Gastroesophageal sphincter (tissue), 4 donors: ENCODE measurements around the gene ELF2. TPM values are rescaled to one million over a fixed set of nuclear protein-coding genes. Genes with fewer than 3 reads are reported as not detected.

ENCODE experiments used
- ATAC-seq: fragments of 150-250 bp; one replicate; pipeline ENCODE4 v1.9.1; 2016; ENCODE audit warnings: mild to moderate bottlenecking, moderate library complexity
- H3K27ac ChIP-seq, 4 donors: fragments of 200-600 bp; sonication (generic) in 3 of 4; 1 replicate in 3 of 4; 2 replicates in 1 of 4; pipeline ENCODE4 v1.5.1; 2016 to 2019
- H3K27me3 ChIP-seq: fragments of 200-600 bp; sonication (generic); one replicate; pipeline ENCODE4 v1.5.1; 2019
- H3K36me3 ChIP-seq, 2 donors: fragments of 200-600 bp; sonication (generic); one replicate each; pipeline ENCODE4 v1.5.1; 2019; ENCODE audit warnings: control low read depth in 1 of 2
- H3K4me1 ChIP-seq, 3 donors: fragments of 200-600 bp; sonication (generic); 1 replicate in 2 of 3; 2 replicates in 1 of 3; pipeline ENCODE4 v1.5.1; 2016 to 2019; ENCODE audit warnings: control low read depth in 2 of 3
- H3K4me3 ChIP-seq, 2 donors: fragments of 200-600 bp; sonication (generic); one replicate each; pipeline ENCODE4 v1.5.1; 2019; ENCODE audit warnings: mild to moderate bottlenecking in 1 of 2, moderate library complexity in 1 of 2
- H3K9me3 ChIP-seq, 3 donors: fragments of 200-600 bp; sonication (generic); one replicate each; pipeline ENCODE4 v1.5.1; 2017 to 2019; ENCODE audit warnings: control low read depth in 2 of 3
- CTCF ChIP-seq, 4 experiments: fragments of 200-600 bp in 2 of 4; fragments of 450-650 bp in 2 of 4; sonication (generic) in 1 of 4; IDR thresholded peaks; one replicate each; pipeline ENCODE4 v1.5.1; 2017 to 2019; ENCODE audit warnings: antibody characterized with exemption in 4 of 4, mild to moderate bottlenecking in 2 of 4, moderate library complexity in 2 of 4
- EP300 ChIP-seq: sonication (generic); formaldehyde crosslinking; IDR thresholded peaks from one replicate; pipeline ENCODE4 v1.6.1; 2017; ENCODE audit warnings: antibody characterized with exemption, mild to moderate bottlenecking
- POLR2A ChIP-seq, 2 donors: fragments of 450-650 bp; IDR thresholded peaks; one replicate each; pipeline ENCODE4 v1.6.1; 2017; ENCODE audit warnings: antibody characterized with exemption in 2 of 2, mild to moderate bottlenecking in 2 of 2, moderate library complexity in 1 of 2
- POLR2AphosphoS5 ChIP-seq: sonication (generic); formaldehyde crosslinking; IDR thresholded peaks from one replicate; pipeline ENCODE4 v1.6.1; 2017; ENCODE audit warnings: antibody characterized with exemption
- WGBS, 2 donors: methylation state at CpG; one replicate each; pipeline ENCODE4 v1.1.5; 2018; ENCODE audit warnings: low coverage in 1 of 2; 5-methylcytosine and 5-hydroxymethylcytosine counted together
- total RNA-seq, 4 donors: library from RNA; depleted of rRNA; stranded (reverse); fragments of >200 nt; gene quantifications; one replicate each; pipeline ENCODE4 v1.1.0, GENCODE V29; 2016

The ELF2 gene
- total RNA-seq, 4 donors from 2014 or later, result 51.2 to 73.0 (median 60.0) TPM

- Histone ChIP-seq H3K9me3 (no peaks in the 10 kb centered on the region), H3K4me1 (peaks cover 12 to 40% (median 12%) of the 10 kb centered on the region in 3 donors), H3K27ac (peak overlapping the region; percentile 93 to 98 (median 95)), H3K4me3 (peak overlapping the region; percentile 79 to 81), H3K27me3 (no peaks in the 10 kb centered on the region), H3K36me3 (no peaks in the 10 kb centered on the region)
- ATAC-seq, result peak; percentile 78
- TF ChIP-seq POLR2AphosphoS5, result peak; percentile 76
- peak; percentile 38 to 52 for TF ChIP-seq POLR2A (IDR thresholded peaks at IDR 0.05)
- peak in 3 of 4 experiments; percentile 33 to 61 (median 42) for TF ChIP-seq CTCF (IDR thresholded peaks at IDR 0.05)
- TF ChIP-seq EP300, result no peak
- WGBS, 2 donors, result 0% methylated on average over 6 of the region's 68 CpGs; no CpG with 5 or more reads in 1 of the 2 donors
Observed at GRCh38 chr4:139083956-139084803, 92.8 kb downstream of the ELF2 start.

GRCh38 chr4:139083607-139083955 lies 93.4 kb downstream of the ELF2 start:
- peak in 1 of 4 experiments; percentile 51 for TF ChIP-seq CTCF (IDR thresholded peaks at IDR 0.05)
- peak; percentile 7 for TF ChIP-seq POLR2AphosphoS5
- TF ChIP-seq POLR2A (IDR thresholded peaks at IDR 0.05), result no peak
- TF ChIP-seq EP300, result no peak
- H3K27ac ChIP-seq, result peak overlapping the region; percentile 93 to 98 (median 95)
- peak overlapping the region; percentile 79 to 81 for H3K4me3 ChIP-seq
- no peaks in the 10 kb centered on the region for H3K36me3 ChIP-seq
- peaks cover 12 to 46% (median 13%) of the 10 kb centered on the region in 3 donors for H3K4me1 ChIP-seq
- 0 to 2% methylated on average over 13 to 15 of the region's 34 CpGs for WGBS, 2 donors
- ATAC-seq, result peak; percentile 42
- H3K9me3 ChIP-seq, result no peaks in the 10 kb centered on the region
- no peaks in the 10 kb centered on the region for H3K27me3 ChIP-seq

- no peaks in the 10 kb centered on the region for H3K27me3 ChIP-seq
- H3K4me1 ChIP-seq, result peaks cover 12 to 52% (median 18%) of the 10 kb centered on the region in 3 donors
- peak overlapping the region; percentile 93 to 98 (median 95) for H3K27ac ChIP-seq
- no peaks in the 10 kb centered on the region for H3K36me3 ChIP-seq
- no peaks in the 10 kb centered on the region for H3K9me3 ChIP-seq
- peak overlapping the region; percentile 79 to 81 for H3K4me3 ChIP-seq
- peak; percentile 96 for ATAC-seq
- peak; percentile 90 for TF ChIP-seq POLR2AphosphoS5
- peak in 1 of 4 experiments; percentile 30 for TF ChIP-seq CTCF (IDR thresholded peaks at IDR 0.05)
- TF ChIP-seq POLR2A (IDR thresholded peaks at IDR 0.05), result peak; percentile 34 to 53
- TF ChIP-seq EP300, result no peak
- WGBS, 2 donors, result 0 to 1% methylated on average over 16 to 28 of the region's 38 CpGs
Observed at GRCh38 chr4:139082750-139083606, 94.0 kb downstream of the ELF2 start.

GRCh38 chr4:139078926-139079325 lies 98.1 kb downstream of the ELF2 start:
- TF ChIP-seq CTCF (IDR thresholded peaks at IDR 0.05) (no peak), EP300 (no peak), POLR2A (IDR thresholded peaks at IDR 0.05) (no peak), POLR2AphosphoS5 (no peak)
- peaks cover 18 to 83% (median 22%) of the 10 kb centered on the region in 3 donors for H3K4me1 ChIP-seq
- no peaks in the 10 kb centered on the region for H3K36me3 ChIP-seq
- WGBS, 2 donors, result 78 to 88% methylated on average over 4 of the region's 4 CpGs
- H3K27me3 ChIP-seq, result no peaks in the 10 kb centered on the region
- ATAC-seq, result no peak
- H3K9me3 ChIP-seq, result no peaks in the 10 kb centered on the region
- H3K4me3 ChIP-seq, result no peak overlapping the region
- peak overlapping the region; percentile 71 to 98 (median 88) for H3K27ac ChIP-seq
